ENCODE measurements around the gene SKP1. TPM values are rescaled to one million over a fixed set of nuclear protein-coding genes. Genes with fewer than 3 reads are reported as not detected.

SKP1 gene
- total and polyA plus RNA-seq, 9 of the 15 experiments (the other 6 are each of a cell fraction or from before 2014, with no cell fraction given) = 301 to 2,109 (median 639) TPM

GRCh38 chr5:134136221-134136631 lies 40.5 kb downstream of the SKP1 start:
- BruUV-seq (replicated peaks) = no TSS peak
- no peaks in the 10 kb centered on the region for H3K27me3 ChIP-seq (ENCODE audit: control insufficient read depth in 2 of 2, insufficient read depth in 2 of 2, low read length in 2 of 2)
- no peak overlapping the region for H3K4me3 ChIP-seq
- peaks cover 25% of the 10 kb centered on the region for H4K20me1 ChIP-seq (replicated peaks; ENCODE audit: control insufficient read depth, insufficient read depth, low read length)
- H3K4me2 ChIP-seq (ENCODE audit: insufficient read depth, low read length) = no peak overlapping the region
- no peak overlapping the region for H2AFZ ChIP-seq (ENCODE audit: low read depth, low read length)
- peaks cover 11% of the 10 kb centered on the region for H3K9me1 ChIP-seq (ENCODE audit: control insufficient read depth, insufficient read depth, low read length)
- FAIRE-seq (no peak), DNase-seq (ENCODE audit: extremely low read depth in 1 of 4, low spot score in 3 of 4) (no peak), ATAC-seq (no peak)
- H3K4me1 ChIP-seq (replicated peaks in 1 of 2; ENCODE audit: control insufficient read depth in 2 of 2, insufficient read depth in 2 of 2, low read length in 2 of 2) = peaks cover 8 to 26% of the 10 kb centered on the region in 2 experiments; a peak in 4 of 5 replicates
- intact Hi-C loops (cut with micrococcal nuclease) (no loop called here), in situ Hi-C loops (cut with MboI) (no loop called here)
- no peak overlapping the region for H3K27ac ChIP-seq (ENCODE audit: extremely low read depth, low read depth, low read length)
- ChIA-PET CTCF (ENCODE audit: low intra/inter-chr PET ratio) (interaction anchor here (0.6 kb wide), 1 partner anchor 646 kb away, joined by 3 read pairs; no protein-coding TSS in a partner anchor), POLR2A (no interaction called here)
- WGBS (ENCODE audit: insufficient coverage, low coverage, missing lambda C conversion rate) = 67% methylated on average over 2 of the region's 2 CpGs
- H3K36me3 ChIP-seq (ENCODE audit: control insufficient read depth, insufficient read depth, low read length) = peaks cover 74% of the 10 kb centered on the region; the same call in 2 of the 3 replicates
- no peaks in the 10 kb centered on the region for H3K9me3 ChIP-seq (replicated peaks; ENCODE audit: control insufficient read depth, insufficient read depth, low read depth, low read length)
- H3K9ac ChIP-seq (ENCODE audit: insufficient read depth in 1 of 2, low read depth in 2 of 2, low read length in 2 of 2) = peak overlapping the region in 1 of 2 experiments; percentile 38; a peak in 2 of 4 replicates
- no peak for TF ChIP-seq NFIC (IDR thresholded peaks at IDR 0.05)
- TF ChIP-seq PHTF2 (CRISPR knock-in tag; IDR thresholded peaks at IDR 0.05) = no peak
- TF ChIP-seq FOXO4 (CRISPR knock-in tag; IDR thresholded peaks at IDR 0.05) = no peak
- no peak for TF ChIP-seq GTF2E2 (tag; IDR thresholded peaks at IDR 0.05)
- no peak for TF ChIP-seq ZNF592 (IDR thresholded peaks at IDR 0.05)
- TF ChIP-seq PRMT5 (CRISPR knock-in tag; IDR thresholded peaks at IDR 0.05) = no peak
- TF ChIP-seq FUS (optimal IDR thresholded peaks at IDR 0.05; ENCODE audit: low read depth, low read length) = no peak
- TF ChIP-seq GABPA (tag; conservative IDR thresholded peaks at IDR 0.05; ENCODE audit: low read depth) = no peak
- no peak for TF ChIP-seq HOXB6 (CRISPR knock-in tag; IDR thresholded peaks at IDR 0.05; ENCODE audit: borderline replicate concordance)
- TF ChIP-seq RCOR1 (IDR thresholded peaks at IDR 0.05; ENCODE audit: borderline replicate concordance in 1 of 2, low read depth in 2 of 2, low read length in 2 of 2) = no peak
- TF ChIP-seq BRF2 (IDR thresholded peaks at IDR 0.05; ENCODE audit: borderline replicate concordance, insufficient read depth, insufficient read length) = no peak
- no peak for TF ChIP-seq ZKSCAN3 (CRISPR knock-in tag; IDR thresholded peaks at IDR 0.05)
- TF ChIP-seq ZFPM2 (CRISPR knock-in tag; IDR thresholded peaks at IDR 0.05) = no peak
- no peak for TF ChIP-seq FOXK2 (conservative IDR thresholded peaks at IDR 0.05 in 1 of 2, IDR thresholded peaks at IDR 0.05 in 1 of 2; ENCODE audit: low read depth in 2 of 2)
- H3K79me2 ChIP-seq (ENCODE audit: control insufficient read depth, insufficient read depth, low read length) = peaks cover 18% of the 10 kb centered on the region; the same call in 2 of the 3 replicates

Data from K562 (cell line).